ENCODE results near the gene RNF215.

The RNF215 gene

GRCh38 chr22:30425327-30425615 lies 38.1 kb upstream of the RNF215 start:
- peaks cover 37 to 61% of the 10 kb centered on the region in 2 donors for H3K4me1 Mint-ChIP-seq
- ATAC-seq (replicated peaks) (no peak), DNase-seq (no peak)
- H3K36me3 Mint-ChIP-seq, result peaks cover 15 to 44% of the 10 kb centered on the region in 2 donors
- no peaks in the 10 kb centered on the region for H3K27me3 Mint-ChIP-seq
- H3K27ac Mint-ChIP-seq, result peak overlapping the region; percentile 94
- H3K9me3 Mint-ChIP-seq, result no peaks in the 10 kb centered on the region
- H3K4me3 Mint-ChIP-seq, result peak overlapping the region; percentile 88 to 89

GRCh38 chr22:30424534-30425326 lies 37.5 kb upstream of the RNF215 start:
- no peaks in the 10 kb centered on the region for H3K9me3 Mint-ChIP-seq
- peaks cover 37 to 64% of the 10 kb centered on the region in 2 donors for H3K4me1 Mint-ChIP-seq
- no peaks in the 10 kb centered on the region for H3K27me3 Mint-ChIP-seq
- no peak for DNase-seq
- ATAC-seq (replicated peaks), result no peak
- H3K36me3 Mint-ChIP-seq, result peaks cover 18 to 40% of the 10 kb centered on the region in 2 donors
- H3K27ac Mint-ChIP-seq, result peak overlapping the region; percentile 99
- H3K4me3 Mint-ChIP-seq, result peak overlapping the region; percentile 88 to 97

GRCh38 chr22:30423959-30424533 lies 36.8 kb upstream of the RNF215 start:
- Mint-ChIP-seq H3K9me3 (no peaks in the 10 kb centered on the region), H3K27me3 (no peaks in the 10 kb centered on the region), H3K4me3 (peak overlapping the region; percentile 88 to 97), H3K27ac (peak overlapping the region; percentile 99), H3K36me3 (peaks cover 22 to 37% of the 10 kb centered on the region in 2 donors), H3K4me1 (peaks cover 37 to 64% of the 10 kb centered on the region in 2 donors)
- peak; percentile 99 for DNase-seq
- peak; percentile 92 to 94 for ATAC-seq (replicated peaks)

GRCh38 chr22:30423301-30423958 lies 36.2 kb upstream of the RNF215 start:
- peak; percentile 33 to 43 for ATAC-seq (replicated peaks)
- Mint-ChIP-seq H3K27me3 (no peaks in the 10 kb centered on the region), H3K36me3 (peaks cover 24 to 31% of the 10 kb centered on the region in 2 donors), H3K27ac (peak overlapping the region; percentile 99), H3K4me1 (peaks cover 37 to 64% of the 10 kb centered on the region in 2 donors), H3K9me3 (no peaks in the 10 kb centered on the region), H3K4me3 (peak overlapping the region; percentile 88 to 97)
- DNase-seq, result no peak

GRCh38 chr22:30422481-30423300 lies 35.5 kb upstream of the RNF215 start:
- H3K9me3 Mint-ChIP-seq, result no peaks in the 10 kb centered on the region
- no peaks in the 10 kb centered on the region for H3K27me3 Mint-ChIP-seq
- no peak for DNase-seq
- H3K36me3 Mint-ChIP-seq, result peaks cover 20 to 27% of the 10 kb centered on the region in 2 donors
- peaks cover 37 to 64% of the 10 kb centered on the region in 2 donors for H3K4me1 Mint-ChIP-seq
- ATAC-seq (replicated peaks), result no peak
- H3K27ac Mint-ChIP-seq, result peak overlapping the region; percentile 99
- H3K4me3 Mint-ChIP-seq, result peak overlapping the region; percentile 88 to 97

GRCh38 chr22:30421695-30422480 lies 34.7 kb upstream of the RNF215 start:
- Mint-ChIP-seq H3K4me1 (peaks cover 32 to 56% of the 10 kb centered on the region in 2 donors), H3K4me3 (peak overlapping the region; percentile 88 to 97), H3K27me3 (no peaks in the 10 kb centered on the region), H3K36me3 (peaks cover 17 to 20% of the 10 kb centered on the region in 2 donors), H3K9me3 (no peaks in the 10 kb centered on the region), H3K27ac (peak overlapping the region; percentile 63)
- ATAC-seq (replicated peaks) (no peak), DNase-seq (no peak)

- no peaks in the 10 kb centered on the region for H3K27me3 Mint-ChIP-seq
- no peaks in the 10 kb centered on the region for H3K9me3 Mint-ChIP-seq
- H3K4me3 Mint-ChIP-seq, result no peak overlapping the region
- DNase-seq (no peak), ATAC-seq (replicated peaks) (no peak)
- H3K27ac Mint-ChIP-seq, result no peak overlapping the region
- H3K4me1 Mint-ChIP-seq, result peaks cover 21 to 44% of the 10 kb centered on the region in 2 donors
- H3K36me3 Mint-ChIP-seq, result peaks cover 28 to 29% of the 10 kb centered on the region in 2 donors
Measured at GRCh38 chr22:30420347-30421125, 33.3 kb upstream of the RNF215 start.

- Mint-ChIP-seq H3K9me3 (no peaks in the 10 kb centered on the region), H3K4me1 (peaks cover 7 to 12% of the 10 kb centered on the region in 2 donors), H3K36me3 (peaks cover 29 to 36% of the 10 kb centered on the region in 2 donors), H3K27me3 (no peaks in the 10 kb centered on the region), H3K27ac (no peak overlapping the region), H3K4me3 (no peak overlapping the region)
- ATAC-seq (replicated peaks) (no peak), DNase-seq (no peak)
Measured at GRCh38 chr22:30416837-30417236, 29.6 kb upstream of the RNF215 start.

- ATAC-seq (replicated peaks) (no peak), DNase-seq (no peak)
- Mint-ChIP-seq H3K4me1 (peaks cover 6 to 9% of the 10 kb centered on the region in 2 donors), H3K27ac (no peak overlapping the region), H3K4me3 (no peak overlapping the region), H3K27me3 (no peaks in the 10 kb centered on the region), H3K9me3 (no peaks in the 10 kb centered on the region), H3K36me3 (peaks cover 29 to 39% of the 10 kb centered on the region in 2 donors)
Measured at GRCh38 chr22:30416403-30416802, 29.2 kb upstream of the RNF215 start.

- Mint-ChIP-seq H3K27me3 (no peaks in the 10 kb centered on the region), H3K36me3 (peaks cover 22 to 34% of the 10 kb centered on the region in 2 donors), H3K27ac (no peak overlapping the region), H3K4me1 (no peaks in the 10 kb centered on the region), H3K9me3 (no peaks in the 10 kb centered on the region), H3K4me3 (no peak overlapping the region)
- no peak for DNase-seq
- ATAC-seq (replicated peaks), result no peak
Measured at GRCh38 chr22:30414525-30415047, 27.4 kb upstream of the RNF215 start.

GRCh38 chr22:30413745-30414524 lies 26.7 kb upstream of the RNF215 start:
- DNase-seq (no peak), ATAC-seq (replicated peaks) (no peak)
- no peaks in the 10 kb centered on the region for H3K9me3 Mint-ChIP-seq
- no peak overlapping the region for H3K4me3 Mint-ChIP-seq
- H3K27me3 Mint-ChIP-seq, result no peaks in the 10 kb centered on the region
- no peaks in the 10 kb centered on the region for H3K4me1 Mint-ChIP-seq
- H3K27ac Mint-ChIP-seq, result no peak overlapping the region
- peaks cover 17 to 38% of the 10 kb centered on the region in 2 donors for H3K36me3 Mint-ChIP-seq

GRCh38 chr22:30413001-30413400 lies 25.8 kb upstream of the RNF215 start:
- H3K27me3 Mint-ChIP-seq, result no peaks in the 10 kb centered on the region
- ATAC-seq (replicated peaks) (no peak), DNase-seq (no peak)
- H3K4me1 Mint-ChIP-seq, result no peaks in the 10 kb centered on the region
- H3K4me3 Mint-ChIP-seq, result no peak overlapping the region
- no peak overlapping the region for H3K27ac Mint-ChIP-seq
- no peaks in the 10 kb centered on the region for H3K9me3 Mint-ChIP-seq
- H3K36me3 Mint-ChIP-seq, result peaks cover 16 to 35% of the 10 kb centered on the region in 2 donors

Measured in stimulated activated naive B cell treated with anti-CD40 and anti-IgM and Interleukin-4, amounts not matched to agents 10 μg/mL and 1 μg/mL and 100 μg/mL, for 72 hours (primary cell).